Activated CD4-positive, alpha-beta T cell treated with anti-CD3 and anti-CD28 coated beads, Interleukin-2, amount 50 U/mL, for 48 hours (primary cell): Measurements from ENCODE around the gene NCOA3.

Source experiments
- DNase-seq, 2 experiments: peaks; one replicate each; pipeline ENCODE4 v3.0.0-alpha.2; 2020

Gene NCOA3

DNA sequence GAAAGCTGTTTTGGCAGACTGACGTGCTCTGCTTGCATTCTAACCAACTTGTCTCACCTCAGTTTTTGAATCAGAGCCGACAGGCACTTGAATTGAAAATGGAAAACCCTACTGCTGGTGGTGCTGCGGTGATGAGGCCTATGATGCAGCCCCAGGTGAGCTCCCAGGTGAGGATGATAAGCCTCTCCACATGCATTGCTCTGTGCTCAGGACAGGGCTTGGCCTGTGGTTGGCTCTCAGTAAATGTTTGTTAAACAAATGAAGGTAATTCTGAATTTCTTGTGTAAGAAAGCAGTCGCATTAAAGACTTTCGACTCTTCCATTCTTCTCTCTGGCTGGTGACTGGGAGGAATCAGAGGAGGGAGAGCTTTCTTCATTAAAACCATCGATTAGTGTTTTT, 147.3 kb downstream of the NCOA3 start:
- DNase-seq: no peak

DNA sequence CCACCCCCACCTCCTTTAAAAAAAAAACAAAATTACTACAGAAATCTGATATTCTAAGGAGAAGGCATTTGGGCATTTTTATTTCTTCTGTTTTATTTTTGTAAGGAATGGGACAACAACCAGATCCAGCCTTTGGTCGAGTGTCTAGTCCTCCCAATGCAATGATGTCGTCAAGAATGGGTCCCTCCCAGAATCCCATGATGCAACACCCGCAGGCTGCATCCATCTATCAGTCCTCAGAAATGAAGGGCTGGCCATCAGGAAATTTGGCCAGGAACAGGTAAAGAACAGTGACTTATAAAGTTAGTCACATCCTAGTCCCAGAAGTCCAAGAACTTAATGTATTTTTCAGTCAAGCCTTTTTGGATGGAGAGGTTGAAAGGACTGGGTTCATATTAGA, 150.6 kb downstream of the NCOA3 start:
- no peak for DNase-seq

DNA sequence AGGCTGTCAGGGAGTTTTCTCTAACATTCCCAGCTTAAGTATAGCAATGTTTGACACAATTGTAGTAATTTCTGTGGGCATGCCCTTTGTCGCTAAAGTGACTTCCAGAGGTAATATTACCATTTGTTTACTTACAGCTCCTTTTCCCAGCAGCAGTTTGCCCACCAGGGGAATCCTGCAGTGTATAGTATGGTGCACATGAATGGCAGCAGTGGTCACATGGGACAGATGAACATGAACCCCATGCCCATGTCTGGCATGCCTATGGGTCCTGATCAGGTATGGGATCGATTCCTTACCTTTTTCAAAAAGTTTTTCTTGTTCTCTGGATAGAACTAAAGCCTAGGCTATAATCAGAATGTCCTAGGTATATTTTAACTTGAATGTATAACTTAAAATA, 151.1 kb downstream of the NCOA3 start:
- DNase-seq: no peak

DNA sequence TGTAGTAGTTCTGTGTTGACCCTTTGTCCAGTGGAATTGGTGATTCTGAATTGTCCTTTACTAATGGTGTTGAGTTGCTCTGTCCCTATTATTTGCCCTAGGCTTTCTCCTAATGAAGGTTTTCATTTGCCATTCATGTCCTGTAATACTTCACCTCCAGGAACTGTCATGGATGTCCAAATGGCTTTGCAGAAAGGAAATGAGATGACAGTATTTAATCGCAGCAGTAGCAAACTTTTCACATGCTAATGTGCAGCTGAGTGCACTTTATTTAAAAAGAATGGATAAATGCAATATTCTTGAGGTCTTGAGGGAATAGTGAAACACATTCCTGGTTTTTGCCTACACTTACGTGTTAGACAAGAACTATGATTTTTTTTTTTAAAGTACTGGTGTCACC, 152.2 kb downstream of the NCOA3 start:
- DNase-seq: no peak

DNA sequence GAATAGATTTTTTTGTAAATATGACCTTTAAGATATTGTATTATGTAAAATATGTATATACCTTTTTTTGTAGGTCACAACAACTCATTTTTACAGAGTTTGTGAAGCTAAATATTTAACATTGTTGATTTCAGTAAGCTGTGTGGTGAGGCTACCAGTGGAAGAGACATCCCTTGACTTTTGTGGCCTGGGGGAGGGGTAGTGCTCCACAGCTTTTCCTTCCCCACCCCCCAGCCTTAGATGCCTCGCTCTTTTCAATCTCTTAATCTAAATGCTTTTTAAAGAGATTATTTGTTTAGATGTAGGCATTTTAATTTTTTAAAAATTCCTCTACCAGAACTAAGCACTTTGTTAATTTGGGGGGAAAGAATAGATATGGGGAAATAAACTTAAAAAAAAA, 152.7 kb downstream of the NCOA3 start:
- DNase-seq: no peak

DNA sequence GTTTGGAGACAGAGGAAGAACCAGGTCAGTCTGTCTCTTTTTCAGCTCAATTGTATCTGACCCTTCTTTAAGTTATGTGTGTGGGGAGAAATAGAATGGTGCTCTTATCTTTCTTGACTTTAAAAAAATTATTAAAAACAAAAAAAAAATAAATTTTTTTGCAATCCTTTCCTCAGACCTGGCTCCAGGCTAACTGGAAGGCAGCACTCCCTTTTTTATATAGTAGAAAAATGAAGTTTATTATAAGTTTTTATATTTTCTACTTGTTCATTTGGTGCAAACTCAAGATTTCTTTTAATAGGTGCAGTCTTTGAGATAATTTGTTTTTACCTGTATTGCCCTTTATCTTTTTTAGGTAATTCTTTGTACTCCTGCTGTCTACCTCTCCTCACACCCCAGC, 153.9 kb downstream of the NCOA3 start:
- no peak for DNase-seq

DNA sequence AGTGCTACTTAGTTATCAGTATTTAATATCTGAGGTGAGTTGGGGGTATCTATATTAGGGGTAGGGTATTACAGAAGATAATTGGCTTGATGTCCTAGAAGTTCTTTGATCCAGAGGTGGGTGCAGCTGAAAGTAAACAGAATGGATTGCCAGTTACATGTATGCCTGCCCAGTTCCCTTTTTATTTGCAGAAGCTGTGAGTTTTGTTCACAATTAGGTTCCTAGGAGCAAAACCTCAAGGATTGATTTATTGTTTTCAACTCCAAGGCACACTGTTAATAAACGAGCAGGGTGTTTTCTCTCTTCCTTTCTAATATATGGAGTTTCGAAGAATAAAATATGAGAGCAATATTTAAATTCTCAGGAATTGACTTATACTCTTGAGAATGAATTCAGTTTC, 154.6 kb downstream of the NCOA3 start:
- DNase-seq: no peak

DNA sequence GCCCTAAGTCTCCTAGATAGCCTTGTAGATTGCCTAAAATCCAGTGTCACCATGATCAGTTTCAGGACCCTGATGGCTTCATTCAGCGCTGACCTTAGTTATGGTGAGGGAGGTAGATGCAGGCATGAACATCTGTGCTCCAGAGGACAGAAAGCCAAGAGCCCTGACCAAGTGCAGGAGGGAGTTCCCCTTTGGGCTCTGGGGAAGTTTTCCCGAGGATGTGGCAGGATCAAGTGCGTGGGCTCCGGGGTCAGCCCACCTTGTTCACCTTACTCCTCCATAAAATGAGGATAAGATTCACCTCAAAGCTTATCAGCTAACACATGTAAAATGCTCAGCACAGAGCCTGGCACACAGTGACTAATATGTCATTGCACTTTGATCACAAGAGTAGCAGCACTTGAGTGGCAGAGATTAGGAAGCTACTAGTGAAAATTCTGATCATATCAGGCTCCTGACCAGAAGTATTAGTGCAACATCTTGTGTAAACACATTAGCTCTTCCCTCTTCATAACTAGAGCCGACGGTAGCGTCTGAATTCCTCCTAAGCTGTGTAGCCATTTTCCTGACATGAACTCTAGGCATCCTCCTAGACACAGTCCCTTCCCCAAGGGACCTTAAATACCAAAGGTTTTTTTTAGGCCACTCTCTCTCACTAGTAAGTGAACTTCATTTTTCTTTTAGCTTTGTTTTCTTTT, 158.4 kb downstream of the NCOA3 start:
- DNase-seq: no peak

DNA sequence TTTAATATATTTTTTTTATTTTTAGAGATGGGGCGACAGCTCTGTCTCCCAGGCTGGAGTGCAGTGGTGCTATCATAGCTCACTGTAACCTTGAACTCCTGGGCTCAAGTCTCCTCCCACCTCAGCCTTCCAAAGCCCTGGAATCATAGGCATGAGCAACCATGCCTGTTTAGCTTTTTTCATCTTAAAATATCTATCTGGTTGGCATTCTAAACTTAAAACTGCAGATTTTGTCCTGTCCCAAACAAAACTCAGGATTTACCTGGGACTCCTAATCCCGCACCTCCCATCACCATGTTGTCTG, 158.9 kb downstream of the NCOA3 start:
- no peak for DNase-seq

DNA sequence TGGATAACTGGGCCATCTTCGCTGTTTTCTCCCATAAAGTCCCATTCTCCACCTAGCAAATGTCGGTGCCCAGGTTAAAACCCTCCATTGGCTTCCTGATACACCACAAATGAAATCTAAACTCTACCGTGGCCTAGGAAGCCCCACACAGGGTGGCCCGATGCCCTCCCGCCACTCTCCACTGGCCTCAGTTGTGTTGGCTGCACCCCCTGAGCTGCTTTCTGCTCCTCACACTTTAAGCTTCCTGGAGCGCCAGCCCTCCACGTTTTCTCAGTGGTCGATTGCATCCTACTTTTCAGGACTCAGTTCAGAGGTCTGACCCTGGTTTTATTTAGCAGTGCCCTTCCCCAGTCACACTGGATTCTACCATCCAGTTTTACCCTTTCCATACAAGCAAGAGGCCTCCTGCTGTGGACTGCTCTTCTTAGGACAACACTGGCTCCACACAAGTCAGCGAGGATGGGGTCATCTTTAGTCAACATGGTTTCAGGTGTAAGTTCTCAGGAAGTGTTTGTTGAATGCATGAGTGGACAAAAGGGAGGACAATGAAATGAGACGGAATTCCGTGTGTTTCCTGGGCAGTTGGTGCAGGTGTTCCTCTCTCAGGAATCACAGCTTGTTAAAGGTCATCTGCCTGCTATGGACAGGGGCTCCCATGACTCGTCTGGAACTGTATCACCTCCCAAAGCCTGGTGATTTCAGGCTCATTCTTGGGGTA, 159.5 kb downstream of the NCOA3 start:
- no peak for DNase-seq

DNA sequence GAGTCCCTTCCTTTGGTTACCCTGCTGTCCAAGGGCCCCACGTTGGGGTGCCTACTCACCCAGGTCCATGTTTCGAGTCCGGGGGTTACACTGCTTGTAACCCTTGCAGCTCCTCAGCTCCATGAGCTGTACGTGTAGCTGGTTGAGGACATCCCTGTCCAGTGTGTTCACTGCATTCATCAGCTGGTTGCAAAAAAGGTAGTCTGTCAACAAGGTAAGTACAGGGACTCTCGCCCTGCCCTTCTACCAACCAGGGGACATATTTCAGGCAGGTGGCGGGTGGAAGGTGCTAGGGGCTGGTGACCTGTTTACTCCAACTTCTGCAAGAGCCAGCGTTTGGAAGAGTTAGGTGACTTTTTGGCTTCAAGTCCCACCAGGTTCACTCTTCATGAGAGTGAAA, 160.0 kb downstream of the NCOA3 start:
- DNase-seq: no peak

DNA sequence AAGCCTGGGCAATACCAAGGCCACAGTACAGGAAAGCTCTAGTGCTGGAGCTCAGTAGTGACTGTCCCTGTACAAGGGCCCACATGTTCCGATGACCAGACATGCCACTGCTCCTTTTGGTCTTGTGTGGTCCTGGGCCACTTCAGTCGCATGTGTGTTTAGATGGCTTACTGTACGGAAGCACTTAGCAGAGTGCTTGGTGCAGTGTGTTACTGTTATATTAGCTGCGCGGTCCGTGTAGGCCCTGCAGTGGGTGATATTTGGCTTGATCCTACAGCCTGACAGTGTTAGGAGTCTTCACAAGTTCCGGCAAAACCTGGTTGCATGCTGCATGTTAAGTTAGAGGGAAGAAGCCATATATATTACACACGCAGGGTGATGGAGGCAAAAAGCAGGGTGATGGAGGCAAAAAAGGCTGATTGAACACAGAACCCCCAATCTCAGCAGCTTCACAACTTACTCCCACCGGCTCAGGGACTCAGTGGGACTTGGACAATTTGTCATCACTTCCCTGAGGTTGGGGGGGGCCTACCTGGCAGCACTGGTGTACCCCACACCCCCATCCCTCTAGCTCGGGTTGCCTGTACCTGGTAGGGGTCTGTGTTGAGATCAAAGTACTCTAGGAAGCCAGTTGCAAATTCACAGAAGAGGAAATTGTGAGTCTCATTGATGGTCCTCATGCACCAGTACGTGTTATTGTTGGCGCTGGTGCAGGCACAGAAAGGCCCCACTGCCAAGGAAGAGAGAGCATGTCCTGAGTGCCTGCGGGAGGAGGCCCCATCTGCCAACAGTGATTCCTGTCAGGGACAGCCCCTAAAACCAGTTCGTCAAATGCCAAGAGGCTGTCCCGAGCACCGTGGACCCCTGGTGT, 161.0 kb downstream of the NCOA3 start:
- DNase-seq: no peak

DNA sequence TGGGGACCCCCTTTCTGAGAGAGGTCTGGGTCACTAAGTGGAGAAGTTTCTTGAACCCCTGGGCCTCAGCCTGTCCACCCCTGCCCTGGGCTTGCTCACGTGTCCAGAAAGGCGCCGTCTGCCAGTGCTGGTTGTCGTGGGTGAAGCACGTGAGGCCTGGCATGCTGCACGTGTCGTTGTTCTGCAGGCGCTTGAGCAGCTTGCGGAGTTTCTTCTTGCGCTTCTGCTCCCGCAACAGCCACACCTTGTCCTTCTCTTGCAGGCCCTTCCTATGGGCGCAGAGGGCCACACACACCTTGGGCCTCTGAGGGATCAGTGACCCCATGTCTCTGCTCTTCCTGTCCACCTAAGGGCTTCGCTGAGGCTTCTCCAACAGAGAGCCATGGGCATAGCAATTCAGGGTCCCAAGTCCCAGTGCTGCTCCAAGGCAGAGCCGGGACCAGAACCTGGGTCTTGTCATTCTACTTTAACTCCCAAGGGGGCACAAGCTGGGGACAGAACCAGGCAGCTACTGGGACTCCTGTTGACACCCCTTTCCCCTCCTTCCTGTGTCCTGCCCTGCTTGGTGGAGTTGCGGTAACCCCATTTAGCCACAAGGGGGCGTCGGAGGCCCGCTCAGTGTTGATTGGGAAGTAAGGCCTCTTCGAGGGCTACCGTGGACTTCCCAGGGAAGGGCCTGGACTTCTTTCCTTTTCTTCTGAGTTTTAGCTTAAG, 161.8 kb downstream of the NCOA3 start:
- DNase-seq: peak; percentile 74 to 83

DNA sequence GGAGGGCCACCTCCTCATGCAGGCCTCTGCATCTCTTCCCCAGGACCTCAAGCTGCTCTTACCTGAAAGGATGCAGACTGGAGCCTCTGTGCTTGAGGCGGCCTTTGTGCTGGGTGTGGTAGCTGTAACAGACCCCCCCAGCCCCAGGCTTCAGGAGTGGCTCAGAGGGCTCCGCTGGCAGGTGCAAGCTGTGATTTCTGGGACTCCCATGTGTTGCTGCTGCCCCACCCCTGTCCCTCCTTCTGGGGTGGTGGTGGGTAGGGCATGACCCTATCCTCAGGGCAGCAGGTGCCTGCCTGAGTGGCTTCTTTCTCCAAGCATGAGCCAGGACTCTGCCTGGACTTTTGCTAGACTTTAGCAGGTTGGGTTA, 162.4 kb downstream of the NCOA3 start:
- no peak for DNase-seq

DNA sequence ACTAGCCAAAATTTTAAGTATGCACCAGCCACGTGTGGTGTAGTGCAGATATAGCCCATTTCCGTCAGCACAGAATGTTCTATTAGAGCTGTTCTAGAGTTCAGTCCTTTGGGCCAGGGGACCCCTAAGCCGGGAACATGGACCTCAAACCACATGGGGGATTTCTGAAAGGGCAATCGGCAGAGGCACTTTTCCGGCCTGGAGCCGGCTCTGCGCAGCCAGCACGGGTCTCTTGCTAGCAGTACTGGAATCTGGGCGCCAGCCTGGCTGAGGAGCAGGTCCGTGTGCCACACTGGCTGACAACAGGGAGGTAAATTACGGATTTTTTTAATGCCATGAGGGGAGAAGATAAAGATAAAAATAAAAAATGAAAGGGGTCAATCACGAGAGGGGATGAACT, 163.1 kb downstream of the NCOA3 start:
- DNase-seq: no peak

DNA sequence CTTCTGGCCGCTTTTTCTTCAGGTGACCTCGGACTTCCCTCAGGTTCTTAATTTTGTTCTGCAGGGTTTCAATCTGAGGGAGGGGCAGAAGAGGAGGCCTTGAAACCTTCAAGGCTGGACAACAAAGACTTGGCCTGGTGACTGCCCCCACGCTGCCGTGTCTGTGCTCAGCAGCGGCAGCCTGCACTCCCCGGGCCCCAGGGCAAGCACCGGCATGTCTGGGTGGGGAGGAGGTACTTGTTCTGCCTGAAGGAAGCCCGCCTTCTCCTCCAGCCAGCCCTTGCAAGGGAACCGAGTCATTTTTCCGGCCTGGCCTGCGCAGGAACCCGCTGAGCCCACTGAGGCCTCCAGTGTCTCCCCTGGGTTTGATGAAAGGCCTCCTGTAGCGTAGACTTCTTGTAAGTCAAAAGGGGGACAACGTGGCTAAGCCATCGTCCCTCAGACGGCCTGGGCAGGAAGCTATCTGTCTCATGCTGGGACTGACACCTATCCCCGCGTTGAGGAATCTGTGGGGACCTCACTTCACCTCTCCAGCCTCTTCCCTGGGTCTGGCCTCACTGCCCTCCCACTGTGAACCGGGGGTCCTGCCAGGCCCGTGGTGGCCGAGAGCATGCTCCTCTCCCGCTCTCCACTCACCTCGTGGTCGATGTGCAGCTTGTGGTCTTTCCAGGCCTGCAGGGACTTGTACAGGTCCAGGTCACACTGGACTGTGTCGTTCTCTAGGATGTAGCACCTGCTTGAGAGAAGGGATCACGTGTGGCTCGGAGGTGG, 163.7 kb downstream of the NCOA3 start:
- no peak for DNase-seq

DNA sequence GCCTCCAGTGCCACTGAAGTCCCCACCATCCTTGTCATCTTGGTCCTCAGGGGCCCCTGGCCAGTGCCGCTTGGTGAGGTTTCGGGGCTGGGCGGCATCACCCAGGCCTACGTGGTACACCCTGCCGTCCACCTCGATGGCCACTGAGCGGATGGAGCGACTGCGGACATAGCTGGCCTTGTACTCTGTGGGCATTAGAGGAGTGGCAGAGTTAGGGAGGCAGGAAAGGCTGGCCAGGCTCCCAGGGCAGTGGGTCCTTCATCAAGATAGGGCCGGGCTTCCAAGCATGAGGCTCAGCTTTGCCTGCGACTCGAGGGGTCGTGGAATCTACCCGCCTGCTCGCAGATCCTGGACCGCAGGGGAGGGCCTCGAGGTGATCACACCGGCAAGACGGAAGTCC, 164.6 kb downstream of the NCOA3 start:
- no peak for DNase-seq

DNA sequence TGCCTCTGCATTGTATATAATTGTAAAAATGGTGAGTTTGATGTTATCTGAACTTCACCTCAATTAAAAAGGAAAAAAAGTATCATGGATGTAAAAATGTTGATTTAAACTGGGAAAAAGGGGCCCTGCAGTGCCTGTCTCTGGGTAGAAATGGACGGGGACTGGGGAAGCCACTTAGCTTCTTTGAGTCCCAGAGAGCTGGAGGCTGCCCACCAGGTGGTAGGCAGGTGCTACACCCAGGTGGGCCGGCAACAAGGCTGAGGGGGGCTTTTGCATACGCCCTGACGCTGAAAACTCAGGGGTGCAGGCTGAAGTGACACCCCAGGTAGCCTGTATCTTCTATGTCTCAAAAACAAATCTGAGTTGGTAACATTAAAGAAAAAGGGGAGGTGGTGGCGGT, 165.4 kb downstream of the NCOA3 start:
- DNase-seq: no peak

DNA sequence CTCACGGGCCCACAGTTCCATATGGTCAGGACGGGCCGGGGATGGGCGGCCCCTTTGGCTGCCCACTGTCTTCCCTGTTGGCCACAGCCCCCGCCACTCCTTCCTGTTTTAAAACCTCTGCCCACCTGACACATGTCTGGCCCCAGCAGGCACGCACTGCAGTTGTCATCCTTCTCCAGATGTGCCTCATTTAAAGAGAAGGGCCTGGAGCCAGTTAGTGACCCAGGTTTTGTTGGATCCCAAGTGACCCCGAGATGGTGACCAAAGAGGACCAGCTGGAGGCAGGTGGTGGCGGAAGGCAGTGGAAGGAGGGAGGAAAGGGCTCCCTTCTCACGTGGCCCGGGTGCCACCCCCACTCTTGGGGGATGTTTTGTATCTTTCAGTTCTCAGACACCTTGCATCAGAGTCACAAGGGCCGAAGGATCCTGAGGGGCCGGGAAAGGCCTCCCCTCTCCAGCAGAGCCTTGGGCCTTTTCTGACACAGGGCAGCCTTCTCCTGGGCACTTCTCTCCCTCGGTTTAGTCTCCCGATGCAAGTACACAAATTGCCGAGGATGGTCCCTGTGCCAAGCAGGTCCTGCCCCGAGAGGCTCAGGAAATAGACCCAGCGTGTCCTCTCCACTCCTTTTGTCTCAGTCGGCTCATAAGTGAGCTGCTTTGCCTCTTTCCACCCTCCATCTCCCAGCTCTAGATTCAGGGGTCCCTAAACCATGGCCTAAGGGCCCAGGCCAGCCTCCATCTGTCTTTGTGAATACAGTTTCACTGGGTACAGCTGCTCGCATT, 166.0 kb downstream of the NCOA3 start:
- no peak for DNase-seq

DNA sequence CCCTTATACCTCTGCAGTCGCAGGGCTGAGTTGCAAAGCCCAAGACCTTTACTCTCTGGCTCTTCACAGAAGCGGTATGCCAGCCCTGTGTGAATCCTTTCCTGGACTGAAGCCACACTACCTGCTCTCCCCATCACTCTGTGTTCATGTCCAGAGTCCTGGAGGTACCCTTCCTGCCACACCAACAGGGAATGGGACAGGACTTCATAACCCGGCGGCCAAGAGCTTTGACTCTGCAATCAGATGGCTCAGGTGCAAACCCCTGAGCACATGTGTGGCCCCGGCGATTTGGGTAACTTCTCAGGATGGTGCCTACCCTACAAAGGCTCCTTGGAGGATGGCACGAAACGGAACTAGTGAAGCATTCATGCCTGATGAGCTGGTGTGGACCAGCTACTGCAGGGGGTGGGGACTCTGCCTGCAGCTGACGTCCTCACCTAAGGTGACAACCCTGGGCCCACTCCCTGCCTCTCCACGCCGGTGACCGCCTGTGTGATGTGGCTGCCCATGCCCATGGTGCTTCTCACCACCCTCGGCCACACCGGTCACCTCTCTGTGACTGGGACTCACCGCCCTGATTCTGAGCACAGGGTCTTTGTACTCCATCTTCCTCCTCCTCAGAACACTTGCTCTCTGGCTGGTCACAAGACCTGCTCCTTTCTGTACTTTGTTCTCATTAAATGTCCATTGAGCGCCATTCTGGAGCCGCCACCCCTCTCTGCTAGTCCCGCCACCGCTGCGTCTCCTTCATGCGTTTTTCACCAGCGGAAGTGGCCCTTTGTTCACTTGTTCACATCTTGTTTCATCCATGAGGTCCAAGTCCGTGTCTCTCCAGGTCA, 166.8 kb downstream of the NCOA3 start:
- no peak for DNase-seq

DNA sequence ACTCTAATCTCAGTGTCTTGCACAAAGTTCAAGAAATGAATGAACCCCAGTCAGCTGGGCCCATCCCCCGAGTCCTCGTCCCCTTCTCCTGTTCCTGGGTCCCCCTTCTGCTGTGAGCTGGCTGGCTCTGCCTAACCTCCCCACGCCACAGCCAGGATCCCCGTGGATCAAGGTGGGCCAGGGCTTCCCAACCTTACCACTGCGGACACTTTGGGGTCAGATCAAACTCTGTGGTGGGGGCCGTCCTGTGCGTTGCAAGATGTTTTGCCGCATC, 167.4 kb downstream of the NCOA3 start:
- no peak for DNase-seq
